ENCODE results near the gene FKBP1A. TPM values are rescaled to one million over a fixed set of nuclear protein-coding genes. Genes with fewer than 3 reads are reported as not detected.

The FKBP1A gene
- total and polyA plus RNA-seq, 7 donors, result 71.7 to 515 (median 118) TPM

DNA sequence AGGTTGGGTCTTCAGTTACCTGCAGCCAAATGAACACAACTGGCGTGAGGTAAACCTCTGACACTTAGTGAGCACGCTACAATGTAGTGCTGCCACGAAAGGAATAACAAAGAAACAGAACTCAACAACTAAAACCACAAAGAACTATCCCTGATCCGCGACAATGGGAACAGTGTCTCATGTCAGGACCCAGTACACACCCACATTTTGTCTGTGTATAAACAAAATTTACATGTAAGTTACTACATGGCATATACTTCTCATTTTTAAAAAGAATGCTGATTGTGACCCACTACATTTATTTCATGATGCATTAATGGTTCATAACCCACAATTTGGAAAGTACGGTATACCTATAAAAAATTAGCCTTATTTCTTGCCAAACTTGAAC lies 14.1 kb downstream of the FKBP1A start:
- peaks cover 0 to 4% (median 1%) of the 10 kb centered on the region in 4 donors for H3K36me3 ChIP-seq
- 85 to 88% methylated on average over 6 of the region's 6 CpGs for WGBS, 2 donors

DNA sequence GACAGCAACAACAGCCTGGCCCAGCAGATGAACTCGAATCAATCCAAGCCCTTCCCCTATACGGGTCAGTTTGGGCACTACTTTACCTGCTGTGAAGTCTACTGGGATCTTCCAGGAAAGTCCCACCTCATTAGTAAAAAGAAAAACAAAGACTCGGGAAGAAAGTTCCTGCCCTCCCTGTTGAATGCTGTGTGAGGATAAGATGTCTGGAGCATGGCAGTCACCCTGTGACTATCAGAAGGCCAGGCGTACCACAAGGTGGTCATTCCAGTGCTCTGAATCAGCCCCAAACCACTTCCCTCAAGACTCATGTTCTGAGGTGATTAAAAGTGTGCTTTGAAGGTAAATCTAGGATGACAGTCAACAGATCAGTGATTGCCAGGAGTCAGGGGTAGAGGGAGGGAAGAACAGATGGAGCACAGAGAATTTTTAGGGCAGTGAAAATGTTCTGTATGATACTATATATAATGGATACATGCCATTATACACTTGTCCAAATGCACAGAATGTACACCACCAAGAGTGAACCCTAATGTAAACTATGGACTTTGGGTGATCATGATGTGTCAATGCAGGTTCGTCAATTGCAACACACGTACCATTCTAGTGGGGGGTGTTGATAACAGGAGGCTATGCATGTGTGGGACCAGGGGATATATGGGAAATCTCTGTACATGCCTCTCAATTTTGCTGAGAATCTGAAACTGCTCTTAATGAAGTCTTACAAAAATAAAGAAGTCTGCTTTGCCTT lies 14.7 kb downstream of the FKBP1A start:
- no peak for DNase-seq
- peaks cover 0 to 10% (median 3%) of the 10 kb centered on the region in 4 donors for H3K36me3 ChIP-seq
- no peak overlapping the region for H3K4me3 ChIP-seq
- no peaks in the 10 kb centered on the region for H3K9me3 ChIP-seq
- intact Hi-C loops (cut with DNase I), result no loop called here
- H3K4me1 ChIP-seq, result peaks cover 0 to 94% (median 60%) of the 10 kb centered on the region in 4 donors
- WGBS, 2 donors, result 80% methylated on average over 6 of the region's 6 CpGs
- H3K27ac ChIP-seq, result peak overlapping the region in 2 of 4 donors; percentile 25 to 37
- H3K27me3 ChIP-seq, result no peaks in the 10 kb centered on the region
- no peak for TF ChIP-seq POLR2A (IDR thresholded peaks at IDR 0.05)
- TF ChIP-seq POLR2AphosphoS5 (IDR thresholded peaks at IDR 0.05), result no peak
- TF ChIP-seq, protein P1, sequence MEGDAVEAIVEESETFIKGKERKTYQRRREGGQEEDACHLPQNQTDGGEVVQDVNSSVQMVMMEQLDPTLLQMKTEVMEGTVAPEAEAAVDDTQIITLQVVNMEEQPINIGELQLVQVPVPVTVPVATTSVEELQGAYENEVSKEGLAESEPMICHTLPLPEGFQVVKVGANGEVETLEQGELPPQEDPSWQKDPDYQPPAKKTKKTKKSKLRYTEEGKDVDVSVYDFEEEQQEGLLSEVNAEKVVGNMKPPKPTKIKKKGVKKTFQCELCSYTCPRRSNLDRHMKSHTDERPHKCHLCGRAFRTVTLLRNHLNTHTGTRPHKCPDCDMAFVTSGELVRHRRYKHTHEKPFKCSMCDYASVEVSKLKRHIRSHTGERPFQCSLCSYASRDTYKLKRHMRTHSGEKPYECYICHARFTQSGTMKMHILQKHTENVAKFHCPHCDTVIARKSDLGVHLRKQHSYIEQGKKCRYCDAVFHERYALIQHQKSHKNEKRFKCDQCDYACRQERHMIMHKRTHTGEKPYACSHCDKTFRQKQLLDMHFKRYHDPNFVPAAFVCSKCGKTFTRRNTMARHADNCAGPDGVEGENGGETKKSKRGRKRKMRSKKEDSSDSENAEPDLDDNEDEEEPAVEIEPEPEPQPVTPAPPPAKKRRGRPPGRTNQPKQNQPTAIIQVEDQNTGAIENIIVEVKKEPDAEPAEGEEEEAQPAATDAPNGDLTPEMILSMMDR (IDR thresholded peaks at IDR 0.05), result no peak
- no peak for TF ChIP-seq EP300 (IDR thresholded peaks at IDR 0.05)

More for the DNA sequence above, 14.1 kb downstream of the FKBP1A start:
- TF ChIP-seq EP300 (IDR thresholded peaks at IDR 0.05), result no peak
- TF ChIP-seq, protein P1 (IDR thresholded peaks at IDR 0.05), result no peak
- TF ChIP-seq POLR2AphosphoS5 (IDR thresholded peaks at IDR 0.05), result no peak
- no peak for TF ChIP-seq POLR2A (IDR thresholded peaks at IDR 0.05)
- H3K4me1 ChIP-seq, result peaks cover 0 to 95% (median 63%) of the 10 kb centered on the region in 4 donors
- no peaks in the 10 kb centered on the region for H3K27me3 ChIP-seq
- no peak overlapping the region for H3K27ac ChIP-seq
- H3K4me3 ChIP-seq, result no peak overlapping the region
- H3K9me3 ChIP-seq, result no peaks in the 10 kb centered on the region
- intact Hi-C loops (cut with DNase I), result no loop called here
- DNase-seq, result no peak

DNA sequence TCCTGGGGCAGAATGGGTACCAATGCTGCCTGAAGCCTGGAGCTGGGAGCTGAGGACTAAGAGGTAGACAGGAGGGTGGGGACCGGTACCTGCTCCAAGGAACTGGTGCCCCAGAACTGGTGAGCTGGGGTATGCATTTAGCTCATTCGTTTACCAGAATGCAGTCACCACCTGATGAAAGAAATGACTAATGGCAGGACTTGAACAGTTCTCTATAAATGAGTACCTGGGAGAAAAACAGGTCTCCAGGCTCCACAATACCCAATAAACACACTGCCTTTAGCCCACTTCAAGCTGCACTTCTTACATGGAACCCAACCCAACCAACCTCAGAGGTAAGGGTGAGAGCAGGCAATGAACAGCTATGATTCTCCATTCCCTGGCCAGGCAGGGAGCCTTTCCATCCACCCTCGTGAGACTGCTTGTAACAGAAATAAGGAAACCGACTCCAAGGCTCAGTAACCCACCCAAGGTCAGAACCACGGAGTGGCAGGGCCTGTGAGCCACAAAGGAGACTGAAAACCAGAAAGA lies 15.4 kb downstream of the FKBP1A start:
- Histone ChIP-seq H3K4me1 (peaks cover 0 to 87% (median 53%) of the 10 kb centered on the region in 4 donors), H3K4me3 (no peak overlapping the region), H3K27ac (peak overlapping the region in 2 of 4 donors; percentile 25 to 37), H3K9me3 (no peaks in the 10 kb centered on the region), H3K27me3 (no peaks in the 10 kb centered on the region), H3K36me3 (peaks cover 0 to 13% (median 3%) of the 10 kb centered on the region in 4 donors)
- TF ChIP-seq POLR2AphosphoS5 (IDR thresholded peaks at IDR 0.05), result no peak
- no peak for TF ChIP-seq EP300 (IDR thresholded peaks at IDR 0.05)
- TF ChIP-seq, protein P1 (IDR thresholded peaks at IDR 0.05), result no peak
- no peak for TF ChIP-seq POLR2A (IDR thresholded peaks at IDR 0.05)
- DNase-seq, result no peak
- 71 to 85% methylated on average over 5 of the region's 5 CpGs for WGBS, 2 donors
- intact Hi-C loops (cut with DNase I), result no loop called here

DNA sequence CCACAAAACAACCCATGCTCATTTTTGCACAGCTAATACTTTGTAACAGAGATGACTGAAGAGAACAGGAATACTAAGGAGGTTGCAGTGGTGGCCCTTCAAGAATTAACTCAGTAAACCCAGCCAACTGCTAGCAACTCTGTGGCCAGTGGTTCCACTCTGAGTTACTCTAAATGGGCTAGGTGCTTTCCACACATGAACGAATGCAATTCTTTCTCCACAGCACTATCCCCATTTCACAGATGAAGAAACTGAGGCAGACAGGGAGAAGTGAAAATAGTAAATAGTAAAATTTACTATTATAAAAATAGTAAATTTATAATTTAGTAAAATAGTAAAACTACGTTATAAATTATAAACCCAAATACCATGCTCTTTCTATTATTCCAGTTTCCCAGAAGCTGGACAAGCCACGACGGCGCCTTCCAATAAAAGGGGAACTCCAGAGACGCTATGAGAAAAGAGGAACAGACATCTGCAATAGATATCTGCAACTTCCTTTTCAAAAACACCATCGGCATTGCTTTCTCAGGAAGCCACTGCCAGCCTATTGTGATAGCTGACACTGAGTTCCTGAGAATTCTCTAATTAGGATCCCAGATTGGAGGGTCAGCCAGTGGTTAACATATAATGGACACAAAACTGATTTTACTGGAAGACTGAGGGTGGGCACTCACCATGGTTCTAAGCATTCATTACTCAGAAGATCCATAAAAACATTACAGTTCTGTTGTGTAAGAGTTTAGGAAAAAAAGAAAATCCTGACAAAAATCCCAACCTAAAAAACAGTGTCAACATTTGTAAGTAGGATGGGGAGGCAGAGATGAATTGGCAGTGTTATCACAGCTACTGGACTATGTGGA lies 16.2 kb downstream of the FKBP1A start:
- TF ChIP-seq, protein P1 (IDR thresholded peaks at IDR 0.05), result no peak
- TF ChIP-seq POLR2A (IDR thresholded peaks at IDR 0.05) (no peak), EP300 (IDR thresholded peaks at IDR 0.05) (no peak), POLR2AphosphoS5 (IDR thresholded peaks at IDR 0.05) (no peak)
- Histone ChIP-seq H3K36me3 (peaks cover 0 to 13% (median 3%) of the 10 kb centered on the region in 4 donors), H3K4me1 (peaks cover 0 to 79% (median 48%) of the 10 kb centered on the region in 4 donors), H3K4me3 (no peak overlapping the region), H3K27me3 (no peaks in the 10 kb centered on the region), H3K9me3 (no peaks in the 10 kb centered on the region), H3K27ac (peak overlapping the region in 2 of 4 donors; percentile 36 to 40)
- WGBS, 2 donors, result 52 to 65% methylated on average over 7 of the region's 7 CpGs
- no peak for DNase-seq
- intact Hi-C loops (cut with DNase I), result no loop called here

Data from sigmoid colon (tissue), 7 donors.